IMR-90 (cell line): ENCODE data around the gene NUP98. TPM values are rescaled to one million over a fixed set of nuclear protein-coding genes. Genes with fewer than 3 reads are reported as not detected.

Source experiments
- ATAC-seq: fragments of 200-7000 bp; cut with Tn5 transposase; 2 replicates; pipeline ENCODE4 v1.9.1; 2020; ENCODE audit warnings: low read depth, mild to moderate bottlenecking, moderate library complexity
- BruUV-seq: library from RNA; stranded (reverse); fragments of 400-500 nt; replicated peaks from 2 replicates; lab custom pipeline; 2021; lab: Mats Ljungman, UMichigan
- CTCF ChIA-PET: fragments of 300-600 bp; formaldehyde crosslinking; extraction: SDS; loops from one replicate; lab custom pipeline; 2021; ENCODE audit warnings: antibody characterized with exemption; lab: Yijun Ruan, JAX
- POLR2A ChIA-PET: fragments of 300-600 bp; sonication (Branson Sonifier 250); formaldehyde crosslinking; loops from one replicate; lab custom pipeline; 2022; ENCODE audit warnings: antibody characterized with exemption; ENCODE audit not compliant: unreplicated experiment; lab: Charles Lee
- DNase-seq: peaks from one replicate; pipeline ENCODE4 v3.0.0; 2013
- H2AFZ ChIP-seq: replicated peaks from 2 replicates; pipeline ENCODE3; 2013; ENCODE audit warnings: low read length, mild to moderate bottlenecking; ENCODE audit not compliant: poor library complexity
- H2AK5ac ChIP-seq: 2 replicates; pipeline ENCODE4 v1.6.1; 2013; ENCODE audit warnings: low read depth, low read length, inconsistent platforms
- H2AK9ac ChIP-seq: replicated peaks from 2 replicates; pipeline ENCODE3; 2013; ENCODE audit warnings: mild to moderate bottlenecking, low read depth, low read length, moderate library complexity; ENCODE audit not compliant: poor library complexity
- H2BK120ac ChIP-seq: 2 replicates; pipeline ENCODE4 v1.6.1; 2013; ENCODE audit warnings: low read depth, low read length, inconsistent platforms
- H2BK15ac ChIP-seq: 3 replicates; pipeline ENCODE4 v1.6.1; 2013; ENCODE audit warnings: low read depth, low read length, inconsistent platforms
- H2BK20ac ChIP-seq: 2 replicates; pipeline ENCODE4 v1.6.1; 2013; ENCODE audit warnings: low read depth, mild to moderate bottlenecking, inconsistent platforms, low read length, moderate library complexity
- H2BK5ac ChIP-seq: 2 replicates; pipeline ENCODE4 v1.6.1; 2013; ENCODE audit warnings: mild to moderate bottlenecking, low read depth, low read length, inconsistent platforms; ENCODE audit not compliant: poor library complexity, severe bottlenecking
- H3K14ac ChIP-seq: replicated peaks from 2 replicates; pipeline ENCODE4 v1.6.1; 2013; ENCODE audit warnings: low read depth, low read length, inconsistent platforms
- H3K18ac ChIP-seq: 2 replicates; pipeline ENCODE4 v1.6.1; 2013; ENCODE audit warnings: low read depth, low read length, control low read depth
- H3K23ac ChIP-seq: 2 replicates; pipeline ENCODE4 v1.6.1; 2013; ENCODE audit warnings: low read depth, low read length, inconsistent platforms
- H3K27ac ChIP-seq: 2 replicates; pipeline ENCODE4 v1.5.1; 2013; ENCODE audit warnings: mild to moderate bottlenecking, control low read depth, low read length; ENCODE audit not compliant: insufficient read depth
- H3K27me3 ChIP-seq: 2 replicates; pipeline ENCODE4 v1.6.1; 2013; ENCODE audit warnings: low read length; ENCODE audit not compliant: control insufficient read depth, insufficient read depth
- H3K36me3 ChIP-seq: 2 replicates; pipeline ENCODE4 v1.6.1; 2013; ENCODE audit warnings: low read length, mixed read lengths; ENCODE audit not compliant: control insufficient read depth, insufficient read depth
- H3K4ac ChIP-seq: 2 replicates; pipeline ENCODE4 v1.6.1; 2013; ENCODE audit warnings: low read depth, low read length, inconsistent platforms
- H3K4me1 ChIP-seq: 2 replicates; pipeline ENCODE4 v1.6.1; 2013; ENCODE audit warnings: low read length, mixed read lengths; ENCODE audit not compliant: control insufficient read depth, insufficient read depth
- H3K4me2 ChIP-seq: 2 replicates; pipeline ENCODE4 v1.6.1; 2013; ENCODE audit warnings: low read depth, mild to moderate bottlenecking, control low read depth, low read length, moderate library complexity
- H3K4me3 ChIP-seq: 2 replicates; pipeline ENCODE4 v1.5.1; 2013; ENCODE audit warnings: low read depth, mild to moderate bottlenecking, control low read depth, low read length, moderate library complexity; ENCODE audit not compliant: insufficient read depth
- H3K56ac ChIP-seq: 2 replicates; pipeline ENCODE4 v1.6.1; 2013; ENCODE audit warnings: low read length, inconsistent platforms; ENCODE audit not compliant: insufficient read depth; ENCODE audit errors: extremely low read depth
- H3K79me1 ChIP-seq, 2 experiments: 2 replicates each; pipeline ENCODE4 v1.6.1; 2013; ENCODE audit warnings: low read length in 2 of 2, inconsistent platforms in 1 of 2, low read depth in 1 of 2
- H3K9ac ChIP-seq: 2 replicates; pipeline ENCODE4 v1.6.1; 2013; ENCODE audit warnings: low read depth, low read length, control low read depth
- H3K9me1 ChIP-seq: 2 replicates; pipeline ENCODE4 v1.6.1; 2013; ENCODE audit warnings: low read length, inconsistent platforms; ENCODE audit not compliant: insufficient read depth
- H3K9me3 ChIP-seq: 2 replicates; pipeline ENCODE4 v1.6.1; 2013; ENCODE audit warnings: low read length; ENCODE audit not compliant: control insufficient read depth, insufficient read depth
- H4K20me1 ChIP-seq: 2 replicates; pipeline ENCODE4 v1.6.1; 2013; ENCODE audit warnings: low read length, inconsistent platforms; ENCODE audit not compliant: insufficient read depth
- H4K5ac ChIP-seq: 2 replicates; pipeline ENCODE4 v1.6.1; 2013; ENCODE audit warnings: mild to moderate bottlenecking, low read depth, low read length, control low read depth
- H4K8ac ChIP-seq, 2 experiments: 2 replicates each; pipeline ENCODE4 v1.6.1; 2013; ENCODE audit warnings: low read depth in 2 of 2, low read length in 2 of 2, control low read depth in 1 of 2, inconsistent platforms in 1 of 2
- H4K91ac ChIP-seq: 2 replicates; pipeline ENCODE4 v1.6.1; 2013; ENCODE audit warnings: low read depth, low read length, inconsistent platforms; ENCODE audit not compliant: insufficient read depth
- BHLHE40 ChIP-seq: fragments of 150-350 bp; IDR thresholded peaks from 2 replicates; pipeline ENCODE4 v1.6.1; 2016; ENCODE audit warnings: mild to moderate bottlenecking, low read depth, low read length
- CEBPB ChIP-seq: IDR thresholded peaks from 2 replicates; pipeline ENCODE4 v1.6.1; 2012; ENCODE audit warnings: low read depth, low read length, improper control_type of control experiment
- MAFK ChIP-seq: IDR thresholded peaks from 2 replicates; pipeline ENCODE4 v1.6.1; 2012; ENCODE audit warnings: low read depth, low read length, improper control_type of control experiment
- MAZ ChIP-seq: IDR thresholded peaks from 2 replicates; pipeline ENCODE4 v1.6.1; 2012; ENCODE audit warnings: low read depth, mild to moderate bottlenecking, low read length, improper control_type of control experiment, moderate library complexity, borderline replicate concordance
- MXI1 ChIP-seq: IDR thresholded peaks from 2 replicates; pipeline ENCODE4 v1.6.1; 2012; ENCODE audit warnings: low read depth, mild to moderate bottlenecking, low read length, moderate library complexity, borderline replicate concordance
- NFE2L2 ChIP-seq: fragments of 150-350 bp; IDR thresholded peaks from 2 replicates; pipeline ENCODE4 v1.6.1; 2016; ENCODE audit warnings: low read depth, mild to moderate bottlenecking, low read length
- POLR2A ChIP-seq: IDR thresholded peaks from 2 replicates; pipeline ENCODE4 v1.6.1; 2012; ENCODE audit warnings: mild to moderate bottlenecking, low read depth, low read length
- RAD21 ChIP-seq: IDR thresholded peaks from 2 replicates; pipeline ENCODE4 v1.6.1; 2012; ENCODE audit warnings: low read length, improper control_type of control experiment
- RCOR1 ChIP-seq: IDR thresholded peaks from 2 replicates; pipeline ENCODE4 v1.6.1; 2012; ENCODE audit warnings: mild to moderate bottlenecking, low read length, improper control_type of control experiment; ENCODE audit not compliant: insufficient replicate concordance
- RFX5 ChIP-seq: IDR thresholded peaks from 2 replicates; pipeline ENCODE4 v1.8.0; 2012; ENCODE audit warnings: low read depth, mild to moderate bottlenecking, low read length, moderate library complexity
- WGBS, 2 experiments: methylation state at CpG; one replicate each; pipeline versions ENCODE4 v1.1.5 to v1.1.7; 2013; ENCODE audit warnings: missing lambda C conversion rate in 2 of 2; ENCODE audit not compliant: insufficient read length in 1 of 2; ENCODE audit errors: extremely low coverage in 2 of 2; 5-methylcytosine and 5-hydroxymethylcytosine counted together
- dilution Hi-C: fragments of 300-500 bp; cut with HindIII; formaldehyde crosslinking; loops from one replicate; pipeline ENCODE4 v1.14.3; 2018; ENCODE audit warnings: low sequenced_read_pairs; ENCODE audit not compliant: unreplicated experiment
- in situ Hi-C: fragments of 300-500 bp; cut with MboI; formaldehyde crosslinking; loops from 3 replicates; pipeline ENCODE4 v1.14.3; 2019; ENCODE audit warnings: low sequenced_read_pairs, inconsistent platforms, mixed read lengths
- intact Hi-C: fragments of 100-400 bp; cut with micrococcal nuclease; formaldehyde crosslinking; loops from 2 replicates; pipeline ENCODE4 v1.10.0; 2022
- polyA plus RNA-seq, 3 experiments: library from polyadenylated mRNA; depleted of rRNA; stranded (reverse); fragments of >200 nt; gene quantifications; 2 replicates each; pipeline ENCODE4 v1.2.3, GENCODE V29; 2012; ENCODE audit warnings: low replicate concordance in 1 of 3
- total RNA-seq: library from RNA; depleted of rRNA; stranded (reverse); fragments of >200 nt; gene quantifications from 2 replicates; pipeline ENCODE4 v1.2.3, GENCODE V29; 2012
- TF ChIP-seq, protein P1 (sequence below): fragments of 150-350 bp; IDR thresholded peaks from 2 replicates; pipeline ENCODE4 v1.6.1; 2016; ENCODE audit warnings: low read depth, mild to moderate bottlenecking, low read length, moderate library complexity, borderline replicate concordance
- TF ChIP-seq, protein P2 (sequence below): conservative IDR thresholded peaks from 2 replicates; pipeline ENCODE4 v1.5.1; 2012; ENCODE audit warnings: mild to moderate bottlenecking, low read depth, low read length, improper control_type of control experiment
- TF ChIP-seq, protein P3 (sequence below): fragments of 150-350 bp; IDR thresholded peaks from 2 replicates; pipeline ENCODE4 v1.6.1; 2017; ENCODE audit warnings: mild to moderate bottlenecking, antibody characterized with exemption, low read length, low read depth

Gene NUP98
- total and polyA plus RNA-seq, 2 of the 4 experiments (the other 2 are of a cell fraction): 103 to 138 TPM

DNA sequence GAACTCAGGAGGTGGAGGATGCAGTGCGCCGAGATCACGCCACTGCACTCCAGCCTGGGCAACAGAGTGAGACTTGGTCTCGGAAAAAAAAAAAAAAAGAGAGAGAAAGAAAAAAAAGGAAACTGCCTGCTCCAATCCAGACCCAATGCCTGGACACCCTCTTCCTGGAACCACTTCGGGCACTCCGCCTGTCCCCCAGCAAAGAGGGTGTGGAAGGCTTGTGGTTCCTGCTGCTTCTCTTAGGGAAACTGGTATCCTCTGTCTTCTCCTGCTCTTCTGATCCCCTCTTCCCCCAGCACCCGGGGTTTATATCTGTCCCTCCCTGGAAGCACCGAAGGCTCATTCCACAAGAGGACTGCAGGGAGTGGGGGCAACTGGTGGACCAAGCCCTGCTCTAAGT, 139.1 kb downstream of the NUP98 start:
- Histone ChIP-seq H3K9ac (no peak overlapping the region), H3K4me2 (no peak overlapping the region), H2AK9ac (no peak overlapping the region), H3K27ac (no peak overlapping the region), H3K18ac (no peak overlapping the region), H4K5ac (no peak overlapping the region), H3K79me1 (no peaks in the 10 kb centered on the region), H3K4me1 (no peaks in the 10 kb centered on the region), H3K56ac (no peak overlapping the region), H4K8ac (no peak overlapping the region), H3K4me3 (no peak overlapping the region), H4K20me1 (no peaks in the 10 kb centered on the region), H3K9me1 (no peaks in the 10 kb centered on the region), H3K14ac (no peak overlapping the region), H4K91ac (no peak overlapping the region), H2BK5ac (no peak overlapping the region), H3K27me3 (peaks cover 16% of the 10 kb centered on the region), H2AK5ac (no peak overlapping the region), H3K23ac (no peak overlapping the region), H2BK20ac (no peak overlapping the region), H2BK15ac (no peak overlapping the region), H3K36me3 (no peaks in the 10 kb centered on the region), H2BK120ac (no peak overlapping the region), H2AFZ (no peak overlapping the region), H3K4ac (no peak overlapping the region), H3K9me3 (no peaks in the 10 kb centered on the region)
- TF ChIP-seq RFX5: no peak
- no peak for TF ChIP-seq MAFK
- no peak for TF ChIP-seq BHLHE40
- TF ChIP-seq MXI1: no peak
- TF ChIP-seq NFE2L2: no peak
- TF ChIP-seq RAD21: no peak
- TF ChIP-seq POLR2A: no peak
- no peak for TF ChIP-seq CEBPB
- TF ChIP-seq, protein P1, sequence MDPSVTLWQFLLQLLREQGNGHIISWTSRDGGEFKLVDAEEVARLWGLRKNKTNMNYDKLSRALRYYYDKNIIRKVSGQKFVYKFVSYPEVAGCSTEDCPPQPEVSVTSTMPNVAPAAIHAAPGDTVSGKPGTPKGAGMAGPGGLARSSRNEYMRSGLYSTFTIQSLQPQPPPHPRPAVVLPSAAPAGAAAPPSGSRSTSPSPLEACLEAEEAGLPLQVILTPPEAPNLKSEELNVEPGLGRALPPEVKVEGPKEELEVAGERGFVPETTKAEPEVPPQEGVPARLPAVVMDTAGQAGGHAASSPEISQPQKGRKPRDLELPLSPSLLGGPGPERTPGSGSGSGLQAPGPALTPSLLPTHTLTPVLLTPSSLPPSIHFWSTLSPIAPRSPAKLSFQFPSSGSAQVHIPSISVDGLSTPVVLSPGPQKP: no peak
- TF ChIP-seq, protein P2, sequence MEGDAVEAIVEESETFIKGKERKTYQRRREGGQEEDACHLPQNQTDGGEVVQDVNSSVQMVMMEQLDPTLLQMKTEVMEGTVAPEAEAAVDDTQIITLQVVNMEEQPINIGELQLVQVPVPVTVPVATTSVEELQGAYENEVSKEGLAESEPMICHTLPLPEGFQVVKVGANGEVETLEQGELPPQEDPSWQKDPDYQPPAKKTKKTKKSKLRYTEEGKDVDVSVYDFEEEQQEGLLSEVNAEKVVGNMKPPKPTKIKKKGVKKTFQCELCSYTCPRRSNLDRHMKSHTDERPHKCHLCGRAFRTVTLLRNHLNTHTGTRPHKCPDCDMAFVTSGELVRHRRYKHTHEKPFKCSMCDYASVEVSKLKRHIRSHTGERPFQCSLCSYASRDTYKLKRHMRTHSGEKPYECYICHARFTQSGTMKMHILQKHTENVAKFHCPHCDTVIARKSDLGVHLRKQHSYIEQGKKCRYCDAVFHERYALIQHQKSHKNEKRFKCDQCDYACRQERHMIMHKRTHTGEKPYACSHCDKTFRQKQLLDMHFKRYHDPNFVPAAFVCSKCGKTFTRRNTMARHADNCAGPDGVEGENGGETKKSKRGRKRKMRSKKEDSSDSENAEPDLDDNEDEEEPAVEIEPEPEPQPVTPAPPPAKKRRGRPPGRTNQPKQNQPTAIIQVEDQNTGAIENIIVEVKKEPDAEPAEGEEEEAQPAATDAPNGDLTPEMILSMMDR: no peak
- TF ChIP-seq, protein P3, sequence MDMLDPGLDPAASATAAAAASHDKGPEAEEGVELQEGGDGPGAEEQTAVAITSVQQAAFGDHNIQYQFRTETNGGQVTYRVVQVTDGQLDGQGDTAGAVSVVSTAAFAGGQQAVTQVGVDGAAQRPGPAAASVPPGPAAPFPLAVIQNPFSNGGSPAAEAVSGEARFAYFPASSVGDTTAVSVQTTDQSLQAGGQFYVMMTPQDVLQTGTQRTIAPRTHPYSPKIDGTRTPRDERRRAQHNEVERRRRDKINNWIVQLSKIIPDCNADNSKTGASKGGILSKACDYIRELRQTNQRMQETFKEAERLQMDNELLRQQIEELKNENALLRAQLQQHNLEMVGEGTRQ: no peak
- TF ChIP-seq MAZ: no peak
- no peak for TF ChIP-seq RCOR1
- WGBS, 2 experiments: no CpG with 5 or more reads among the region's 8 CpGs
- ChIA-PET CTCF (no interaction called here), POLR2A (no interaction called here)
- DNase-seq (no peak), ATAC-seq (no peak)
- dilution Hi-C loops (no loop called here), intact Hi-C loops (no loop called here), in situ Hi-C loops (no loop called here)
- BruUV-seq: no TSS peak
